Hepatocyte (in vitro differentiated cells): ENCODE data around the gene ADCY6. TPM values are rescaled to one million over a fixed set of nuclear protein-coding genes. Genes with fewer than 3 reads are reported as not detected.

ENCODE experiments used
- DNase-seq: peaks from one replicate; pipeline ENCODE4 v3.0.0-alpha.2; 2016; ENCODE audit warnings: low spot score
- H2AFZ ChIP-seq: fragments of 200-600 bp; sonication (generic); 2 replicates; pipeline ENCODE4 v1.6.0; 2016; ENCODE audit warnings: antibody characterized with exemption, mild to moderate bottlenecking
- H3K27ac ChIP-seq: fragments of 200-600 bp; sonication (generic); 2 replicates; pipeline ENCODE4 v1.5.1; 2016; ENCODE audit warnings: mild to moderate bottlenecking
- H3K27me3 ChIP-seq: fragments of 200-600 bp; sonication (generic); 2 replicates; pipeline ENCODE4 v1.6.1; 2016
- H3K36me3 ChIP-seq: fragments of 200-600 bp; sonication (generic); replicated peaks from 2 replicates; pipeline ENCODE4 v1.5.1; 2016; ENCODE audit warnings: low read depth; ENCODE audit not compliant: insufficient read depth
- H3K4me1 ChIP-seq: fragments of 200-600 bp; sonication (generic); 2 replicates; pipeline ENCODE4 v1.5.1; 2016; ENCODE audit warnings: mild to moderate bottlenecking, moderate library complexity; ENCODE audit not compliant: insufficient read depth
- H3K4me2 ChIP-seq: fragments of 200-600 bp; sonication (generic); 2 replicates; pipeline ENCODE4 v1.6.0; 2016
- H3K4me3 ChIP-seq: fragments of 200-600 bp; sonication (generic); 2 replicates; pipeline ENCODE4 v1.5.1; 2016; ENCODE audit warnings: mild to moderate bottlenecking
- H3K79me2 ChIP-seq: fragments of 200-600 bp; sonication (generic); 2 replicates; pipeline ENCODE4 v1.6.0; 2017; ENCODE audit warnings: mild to moderate bottlenecking
- H3K9me2 ChIP-seq: fragments of 200-600 bp; sonication (generic); replicated peaks from 2 replicates; pipeline ENCODE4 v1.6.0; 2017; ENCODE audit warnings: mild to moderate bottlenecking; ENCODE audit not compliant: insufficient read depth
- H3K9me3 ChIP-seq: fragments of 200-600 bp; sonication (generic); 2 replicates; pipeline ENCODE4 v1.5.1; 2016; ENCODE audit warnings: low read depth, mild to moderate bottlenecking
- H4K20me1 ChIP-seq: fragments of 200-600 bp; sonication (generic); 2 replicates; pipeline ENCODE4 v1.6.0; 2016; ENCODE audit warnings: mild to moderate bottlenecking; ENCODE audit not compliant: insufficient read depth, poor library complexity, severe bottlenecking
- EZH2 ChIP-seq: fragments of 200-600 bp; sonication (generic); IDR thresholded peaks from 2 replicates; pipeline ENCODE4 v1.6.1; 2016; ENCODE audit warnings: antibody characterized with exemption, mild to moderate bottlenecking, borderline replicate concordance
- EZH2phosphoT487 ChIP-seq: fragments of 200-600 bp; sonication (generic); IDR thresholded peaks from one replicate; pipeline ENCODE4 v1.6.1; 2018; ENCODE audit warnings: antibody characterized with exemption, mild to moderate bottlenecking, low read depth, moderate library complexity; ENCODE audit not compliant: unreplicated experiment, severe bottlenecking
- WGBS: methylation state at CpG from one replicate; pipeline ENCODE4 v1.1.6; 2016; ENCODE audit warnings: low lambda C conversion rate; ENCODE audit errors: missing lambda C conversion rate; 5-methylcytosine and 5-hydroxymethylcytosine counted together
- polyA plus RNA-seq: library from polyadenylated mRNA; unstranded; fragments of >200 nt; fragmentation: Nextera tagmentation; extraction: Ambion mirVana; gene quantifications from 2 replicates; pipeline ENCODE4 v1.2.1, GENCODE V29; 2016
- total RNA-seq: library from RNA; depleted of rRNA; stranded (reverse); fragments of >200 nt; gene quantifications from 2 replicates; pipeline ENCODE4 v1.2.3, GENCODE V29; 2014
- TF ChIP-seq, protein P1 (sequence below): fragments of 200-600 bp; sonication (generic); IDR thresholded peaks from 2 replicates; pipeline ENCODE4 v1.5.1; 2016; ENCODE audit warnings: antibody characterized with exemption, mild to moderate bottlenecking; ENCODE audit not compliant: poor library complexity

Gene ADCY6
- total and polyA plus RNA-seq, 2 experiments from 2014 or later, result 22.7 to 37.7 TPM

DNA sequence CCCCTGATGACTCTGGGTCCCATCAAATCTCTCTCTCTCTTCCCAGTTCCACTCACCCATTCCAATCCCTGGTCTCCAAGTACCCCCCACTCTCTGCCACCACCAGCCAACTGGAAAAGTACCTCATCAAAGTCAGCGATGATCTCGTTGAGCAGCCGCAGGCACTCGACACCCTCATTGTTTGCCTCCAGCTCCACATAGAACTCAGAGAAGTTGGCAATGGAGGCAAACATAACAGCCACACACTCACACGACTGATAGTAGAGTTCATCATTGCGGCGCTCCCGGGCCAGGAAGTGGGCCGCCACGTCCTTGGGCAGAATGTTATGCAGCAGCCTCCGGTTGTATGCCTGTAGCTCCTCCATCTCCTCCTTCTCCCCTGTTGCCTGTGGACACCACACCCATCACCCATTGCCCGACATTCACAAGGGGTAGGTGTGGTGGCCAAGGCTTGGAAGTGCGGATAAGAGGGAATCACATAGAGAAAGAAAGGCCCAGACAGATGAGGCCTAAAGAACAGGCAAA, 17.2 kb downstream of the ADCY6 start:
- Histone ChIP-seq H3K79me2 (no peaks in the 10 kb centered on the region), H3K27ac (no peak overlapping the region), H3K36me3 (peaks cover 4% of the 10 kb centered on the region), H4K20me1 (no peaks in the 10 kb centered on the region), H2AFZ (no peak overlapping the region), H3K27me3 (no peaks in the 10 kb centered on the region), H3K4me3 (no peak overlapping the region), H3K9me3 (no peaks in the 10 kb centered on the region), H3K9me2 (no peaks in the 10 kb centered on the region), H3K4me2 (no peak overlapping the region), H3K4me1 (no peaks in the 10 kb centered on the region)
- 91% methylated on average over 13 of the region's 13 CpGs for WGBS
- no peak for TF ChIP-seq EZH2phosphoT487
- TF ChIP-seq, protein P1, sequence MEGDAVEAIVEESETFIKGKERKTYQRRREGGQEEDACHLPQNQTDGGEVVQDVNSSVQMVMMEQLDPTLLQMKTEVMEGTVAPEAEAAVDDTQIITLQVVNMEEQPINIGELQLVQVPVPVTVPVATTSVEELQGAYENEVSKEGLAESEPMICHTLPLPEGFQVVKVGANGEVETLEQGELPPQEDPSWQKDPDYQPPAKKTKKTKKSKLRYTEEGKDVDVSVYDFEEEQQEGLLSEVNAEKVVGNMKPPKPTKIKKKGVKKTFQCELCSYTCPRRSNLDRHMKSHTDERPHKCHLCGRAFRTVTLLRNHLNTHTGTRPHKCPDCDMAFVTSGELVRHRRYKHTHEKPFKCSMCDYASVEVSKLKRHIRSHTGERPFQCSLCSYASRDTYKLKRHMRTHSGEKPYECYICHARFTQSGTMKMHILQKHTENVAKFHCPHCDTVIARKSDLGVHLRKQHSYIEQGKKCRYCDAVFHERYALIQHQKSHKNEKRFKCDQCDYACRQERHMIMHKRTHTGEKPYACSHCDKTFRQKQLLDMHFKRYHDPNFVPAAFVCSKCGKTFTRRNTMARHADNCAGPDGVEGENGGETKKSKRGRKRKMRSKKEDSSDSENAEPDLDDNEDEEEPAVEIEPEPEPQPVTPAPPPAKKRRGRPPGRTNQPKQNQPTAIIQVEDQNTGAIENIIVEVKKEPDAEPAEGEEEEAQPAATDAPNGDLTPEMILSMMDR, result no peak
- TF ChIP-seq EZH2, result no peak
- no peak for DNase-seq

GRCh38 chr12:48770756-48771155, 18.1 kb downstream of the ADCY6 start:
- H3K4me2 ChIP-seq, result no peak overlapping the region
- no peak overlapping the region for H2AFZ ChIP-seq
- no peaks in the 10 kb centered on the region for H3K79me2 ChIP-seq
- no peaks in the 10 kb centered on the region for H3K9me2 ChIP-seq
- no peaks in the 10 kb centered on the region for H3K4me1 ChIP-seq
- no peaks in the 10 kb centered on the region for H3K27me3 ChIP-seq
- H4K20me1 ChIP-seq, result no peaks in the 10 kb centered on the region
- no peak for TF ChIP-seq EZH2
- TF ChIP-seq EZH2phosphoT487, result no peak
- TF ChIP-seq, protein P1, result no peak
- 97% methylated on average over 10 of the region's 10 CpGs for WGBS
- peaks cover 4% of the 10 kb centered on the region for H3K36me3 ChIP-seq
- H3K27ac ChIP-seq, result no peak overlapping the region
- no peak for DNase-seq
- H3K9me3 ChIP-seq, result no peaks in the 10 kb centered on the region
- H3K4me3 ChIP-seq, result no peak overlapping the region

- TF ChIP-seq EZH2 (no peak), EZH2phosphoT487 (no peak)
- TF ChIP-seq, protein P1, result no peak
- Histone ChIP-seq H3K4me2 (no peak overlapping the region), H3K36me3 (peaks cover 4% of the 10 kb centered on the region), H4K20me1 (no peaks in the 10 kb centered on the region), H3K9me2 (no peaks in the 10 kb centered on the region), H3K4me3 (no peak overlapping the region), H3K27ac (no peak overlapping the region), H3K9me3 (no peaks in the 10 kb centered on the region), H2AFZ (no peak overlapping the region), H3K27me3 (no peaks in the 10 kb centered on the region), H3K79me2 (no peaks in the 10 kb centered on the region), H3K4me1 (no peaks in the 10 kb centered on the region)
- no peak for DNase-seq
- 96% methylated on average over 9 of the region's 9 CpGs for WGBS
Measured at GRCh38 chr12:48768736-48769135, 20.2 kb downstream of the ADCY6 start.

DNA sequence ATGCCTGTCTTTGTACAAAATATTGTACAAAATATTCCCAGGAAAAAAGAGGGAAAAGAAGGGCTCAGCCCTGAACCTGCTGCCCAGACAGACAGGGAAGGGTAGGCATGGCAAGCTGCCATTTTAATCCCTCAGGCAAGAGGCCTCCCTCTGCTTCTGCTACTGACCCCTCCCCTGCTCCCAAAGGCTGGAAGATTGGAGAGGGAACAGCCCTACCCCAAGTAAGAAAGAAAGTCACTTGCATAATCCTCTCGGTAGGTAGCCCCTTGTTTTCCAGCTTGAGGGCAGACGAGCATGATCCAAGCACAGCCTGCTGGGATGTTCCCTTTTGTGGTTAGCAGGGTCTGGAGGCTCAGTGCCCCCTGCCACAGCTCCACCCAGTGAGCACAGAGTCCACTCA, 20.7 kb downstream of the ADCY6 start:
- no peak overlapping the region for H2AFZ ChIP-seq
- H4K20me1 ChIP-seq, result no peaks in the 10 kb centered on the region
- no peaks in the 10 kb centered on the region for H3K4me1 ChIP-seq
- H3K9me2 ChIP-seq, result no peaks in the 10 kb centered on the region
- 90% methylated on average over 2 of the region's 2 CpGs for WGBS
- no peak overlapping the region for H3K27ac ChIP-seq
- H3K9me3 ChIP-seq, result no peaks in the 10 kb centered on the region
- no peak for DNase-seq
- no peak overlapping the region for H3K4me3 ChIP-seq
- no peak overlapping the region for H3K4me2 ChIP-seq
- no peaks in the 10 kb centered on the region for H3K27me3 ChIP-seq
- H3K79me2 ChIP-seq, result no peaks in the 10 kb centered on the region
- TF ChIP-seq, protein P1, result no peak
- TF ChIP-seq EZH2 (no peak), EZH2phosphoT487 (no peak)
- H3K36me3 ChIP-seq, result peaks cover 4% of the 10 kb centered on the region
